HG02938 (cell line): ENCODE results near the gene CCDC127.
"Not testable (repeated sequence)": the region's sequence is repeated elsewhere in the genome, so short reads cannot be mapped to it uniquely, and the experiment has no call there.

Source experiments
- ATAC-seq: cut with Tn5 transposase; IDR thresholded peaks from one replicate; pipeline ENCODE4 v1.9.1; 2021; ENCODE audit warnings: mild to moderate bottlenecking, moderate library complexity; ENCODE audit not compliant: unreplicated experiment

The CCDC127 gene

DNA sequence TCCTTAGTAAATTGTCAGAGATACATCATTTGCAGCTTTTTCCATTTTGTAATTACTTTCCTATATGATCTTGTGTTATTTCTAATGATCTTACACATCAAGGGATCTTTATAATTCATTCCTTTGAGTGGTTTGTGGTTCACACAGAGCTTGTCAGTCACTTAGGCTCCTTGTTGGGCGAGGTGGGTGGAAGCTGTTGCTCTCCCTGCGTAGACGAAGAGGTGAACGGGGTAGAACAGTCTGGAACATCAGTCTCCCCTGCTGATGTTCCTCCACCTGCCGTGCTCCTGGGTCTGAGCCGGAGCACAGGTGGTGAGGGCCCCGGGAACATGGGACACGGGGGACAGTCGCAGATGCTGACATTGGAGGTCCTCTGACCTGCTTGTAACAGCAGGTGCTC is 17.6 kb upstream of the CCDC127 start:
- not testable (repeated sequence) for ATAC-seq

DNA sequence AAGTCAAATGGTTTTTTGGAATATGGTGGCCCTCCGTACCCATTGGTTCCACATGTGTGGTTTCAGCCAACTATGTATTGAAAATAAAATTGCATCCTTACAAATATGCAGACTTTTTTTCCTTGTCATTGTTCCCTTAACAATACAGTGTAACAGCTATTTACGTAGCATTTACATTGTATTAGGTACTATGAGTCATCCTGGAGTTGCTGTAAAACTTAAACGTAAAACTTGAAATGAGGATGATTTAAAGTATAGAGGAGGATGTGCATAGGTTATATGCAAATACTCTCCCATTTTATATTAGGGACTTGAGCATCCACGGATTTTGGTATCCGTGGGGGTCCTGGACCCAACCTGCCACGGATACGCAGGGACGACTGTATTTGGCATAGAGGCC is 16.5 kb upstream of the CCDC127 start:
- no peak for ATAC-seq

DNA sequence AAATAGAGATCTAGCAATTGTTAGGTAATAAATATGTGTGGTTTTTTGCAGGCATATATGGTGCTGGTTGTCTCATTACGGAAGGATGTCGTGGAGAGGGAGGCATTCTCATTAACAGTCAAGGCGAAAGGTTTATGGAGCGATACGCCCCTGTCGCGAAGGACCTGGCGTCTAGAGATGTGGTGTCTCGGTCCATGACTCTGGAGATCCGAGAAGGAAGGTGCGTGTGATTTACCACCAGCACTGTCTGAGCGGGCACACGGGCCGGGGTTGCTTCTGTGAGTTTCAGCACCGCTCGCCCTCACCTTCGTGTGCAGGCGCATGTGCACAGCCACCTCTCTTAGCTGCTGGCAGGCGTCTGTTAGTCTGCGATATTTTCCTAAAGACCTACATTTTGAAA is 15.5 kb upstream of the CCDC127 start:
- not testable (repeated sequence) for ATAC-seq

DNA sequence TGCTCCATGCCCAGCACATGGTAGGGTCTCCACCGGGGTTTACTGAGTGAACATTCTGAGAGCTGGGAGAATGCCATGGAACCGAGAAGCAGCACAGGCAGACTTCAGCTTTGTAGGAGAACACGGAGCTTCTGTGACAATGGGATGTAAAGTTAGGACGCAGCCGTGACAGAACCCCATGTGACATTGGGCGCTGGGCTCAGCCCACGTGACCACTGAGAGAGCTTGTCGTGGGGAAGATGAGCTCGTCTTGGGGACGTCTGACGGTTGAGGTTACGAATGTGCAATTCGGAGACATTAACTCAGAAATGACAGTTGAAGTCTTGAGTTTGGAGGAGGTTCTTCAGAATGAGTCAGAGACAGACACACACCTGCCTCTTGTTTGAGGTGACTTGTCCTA is 13.7 kb upstream of the CCDC127 start:
- no peak for ATAC-seq

DNA sequence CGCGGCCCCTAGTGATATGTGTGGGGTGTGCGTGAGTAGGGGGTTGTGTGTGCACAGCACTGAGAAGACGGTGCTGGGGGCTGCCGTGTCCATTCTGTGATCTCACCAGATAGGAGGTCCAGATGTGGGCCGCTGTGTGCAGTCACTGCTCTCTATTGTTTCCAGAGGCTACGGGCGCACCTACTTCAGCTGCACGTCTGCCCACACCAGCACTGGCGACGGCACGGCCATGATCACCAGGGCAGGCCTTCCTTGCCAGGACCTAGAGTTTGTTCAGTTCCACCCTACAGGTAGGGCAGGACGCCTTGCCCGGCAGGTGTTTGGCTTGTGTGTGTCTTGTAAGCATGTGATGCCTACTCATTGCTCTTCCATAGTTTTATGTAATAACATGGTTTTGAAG is 12.8 kb upstream of the CCDC127 start:
- no peak for ATAC-seq

DNA sequence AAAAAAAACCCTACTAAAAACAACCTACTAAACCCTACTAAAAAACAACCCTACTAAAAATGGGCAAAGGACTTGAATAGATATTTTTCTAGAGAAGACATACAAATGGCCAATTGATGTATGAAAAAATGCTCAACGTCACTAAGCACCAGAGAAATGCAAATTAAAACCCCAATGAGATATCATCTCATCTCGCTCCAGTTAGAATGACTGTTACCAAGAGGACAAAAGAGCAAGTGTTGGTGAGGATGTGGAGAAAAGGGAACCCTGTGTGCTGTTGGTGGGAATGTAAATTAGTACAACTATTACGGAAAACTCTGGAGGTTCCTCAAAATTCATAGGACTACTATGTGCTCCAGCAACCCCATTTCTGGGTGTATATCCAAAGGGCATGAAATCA is 10.9 kb upstream of the CCDC127 start:
- no peak for ATAC-seq

DNA sequence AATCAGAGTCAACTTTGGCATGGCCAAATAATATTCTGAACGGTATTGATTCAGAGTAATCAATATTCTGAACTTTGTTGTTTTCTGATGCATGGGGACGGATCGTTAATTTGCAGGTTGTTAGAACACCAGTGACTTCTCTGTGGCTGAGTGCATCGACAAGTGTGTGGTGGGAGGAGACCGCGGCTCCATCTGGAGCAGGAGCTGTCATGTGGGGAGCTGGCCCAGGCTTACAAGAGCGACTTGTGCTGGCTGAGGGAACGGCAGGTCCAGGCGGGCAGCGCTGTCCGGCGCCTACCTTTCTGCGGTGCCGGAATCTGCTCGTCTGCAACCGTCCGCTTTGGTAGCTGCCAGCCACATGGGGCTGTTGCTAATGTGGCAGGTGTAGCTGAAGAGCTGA is 9.4 kb upstream of the CCDC127 start:
- not testable (repeated sequence) for ATAC-seq

DNA sequence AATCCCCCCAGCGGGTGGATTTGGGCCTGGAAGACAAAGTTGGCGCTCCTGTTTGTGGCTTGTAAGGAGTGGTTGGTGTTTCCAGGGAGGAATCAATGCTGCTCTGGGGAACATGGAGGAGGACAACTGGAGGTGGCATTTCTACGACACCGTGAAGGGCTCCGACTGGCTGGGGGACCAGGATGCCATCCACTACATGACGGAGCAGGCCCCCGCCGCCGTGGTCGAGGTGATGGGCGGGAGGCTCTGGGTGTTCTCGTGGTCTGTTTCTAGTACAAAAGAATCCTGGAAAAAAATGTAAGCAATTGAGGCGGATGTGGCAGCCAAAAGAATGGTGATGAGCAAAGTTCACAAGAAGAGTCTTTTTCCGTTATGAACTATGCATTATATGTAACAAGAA is 7.4 kb upstream of the CCDC127 start:
- ATAC-seq: no peak

DNA sequence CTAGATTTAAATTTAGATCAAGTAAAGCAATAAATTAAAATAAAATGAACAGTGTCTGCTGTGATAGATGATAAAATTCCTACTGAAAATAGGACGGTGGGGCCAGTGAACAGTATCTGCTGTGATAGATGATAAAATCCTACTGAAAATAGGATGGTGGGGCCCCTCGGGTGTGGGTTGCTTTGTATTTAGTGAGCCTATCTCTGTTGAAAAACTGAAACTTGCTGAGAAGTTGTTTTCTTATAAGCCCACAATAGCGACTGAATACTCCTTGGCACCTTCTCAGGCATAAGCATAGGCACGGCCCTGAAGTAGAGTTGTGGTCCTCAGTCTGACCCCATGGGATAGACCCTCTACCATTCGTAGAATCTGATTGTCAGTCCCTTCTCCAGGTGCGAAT is 5.8 kb upstream of the CCDC127 start:
- no peak for ATAC-seq

DNA sequence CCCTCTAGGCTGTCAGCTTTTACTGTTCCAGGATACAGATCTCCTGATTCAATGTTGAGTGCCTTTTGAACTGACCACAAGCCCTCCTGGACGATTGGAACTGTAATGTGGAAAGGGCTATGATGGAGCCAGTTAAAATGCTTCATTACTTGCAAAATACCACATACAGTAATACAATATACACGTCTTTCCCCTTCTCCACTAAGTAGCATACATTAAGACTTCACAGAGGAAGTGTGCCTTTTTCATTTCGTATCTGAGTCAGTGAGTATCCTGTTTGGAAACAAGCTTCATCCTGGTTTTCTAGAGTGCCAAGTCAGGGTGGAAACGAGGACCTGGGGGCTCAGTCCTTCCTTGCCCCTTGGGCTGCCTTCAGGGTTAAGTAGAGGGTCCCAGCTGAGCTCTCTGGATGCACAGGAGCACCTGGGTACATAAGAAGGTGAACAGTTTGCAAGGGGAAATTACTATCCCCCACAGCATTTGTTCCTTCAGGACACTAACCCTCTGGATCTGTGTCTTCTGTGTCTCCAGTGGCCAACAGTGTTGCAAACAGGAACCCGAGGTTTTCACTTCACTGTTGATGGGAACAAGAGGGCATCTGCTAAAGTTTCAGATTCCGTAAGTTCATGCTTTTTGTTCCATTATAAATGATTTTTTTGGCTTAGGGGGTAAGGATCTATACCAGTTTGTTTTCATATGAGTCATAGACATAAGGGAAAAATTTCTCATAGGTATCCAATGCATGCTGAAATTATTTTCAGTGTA is 5.2 kb upstream of the CCDC127 start:
- ATAC-seq: not testable (repeated sequence)

DNA sequence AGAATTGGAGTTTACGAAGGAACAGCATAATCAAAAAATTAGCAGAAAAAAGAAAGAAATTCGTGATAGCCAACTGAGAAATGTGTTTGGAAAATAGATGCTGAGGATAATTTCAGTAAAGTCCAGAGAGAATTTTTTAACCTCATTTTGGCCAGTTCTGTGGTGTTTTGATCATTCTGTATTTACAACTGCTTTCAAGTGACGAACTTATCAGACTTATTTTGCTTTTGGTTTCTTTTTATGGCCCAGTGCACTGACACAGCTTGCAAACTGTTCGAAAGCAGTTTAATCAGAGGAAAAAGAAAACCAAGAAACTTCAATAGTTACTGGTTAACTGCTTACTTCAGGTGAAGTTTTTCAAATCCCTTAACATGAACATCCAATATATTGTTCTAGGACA is 2.0 kb upstream of the CCDC127 start:
- ATAC-seq: peak; percentile 35

DNA sequence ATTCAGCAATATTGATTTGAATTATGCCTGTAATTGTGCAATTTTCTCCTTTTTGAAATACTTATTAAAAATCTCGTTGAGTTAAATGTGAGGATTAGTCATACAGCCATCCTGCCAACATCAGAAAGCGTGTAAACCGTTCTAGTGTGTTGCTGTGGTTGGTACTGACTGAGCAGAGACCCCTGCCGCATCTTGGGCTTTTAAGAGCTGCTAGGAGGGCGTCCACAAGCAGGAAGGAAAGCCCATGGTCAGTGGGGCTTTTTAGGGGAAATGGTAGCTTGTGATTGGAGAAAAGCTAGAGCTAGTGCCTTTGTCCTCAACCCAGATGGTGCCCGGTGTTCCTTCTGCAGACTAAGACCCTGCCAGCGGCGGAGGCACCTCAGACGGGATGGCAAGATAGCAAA is 1.5 kb upstream of the CCDC127 start:
- ATAC-seq: no peak

DNA sequence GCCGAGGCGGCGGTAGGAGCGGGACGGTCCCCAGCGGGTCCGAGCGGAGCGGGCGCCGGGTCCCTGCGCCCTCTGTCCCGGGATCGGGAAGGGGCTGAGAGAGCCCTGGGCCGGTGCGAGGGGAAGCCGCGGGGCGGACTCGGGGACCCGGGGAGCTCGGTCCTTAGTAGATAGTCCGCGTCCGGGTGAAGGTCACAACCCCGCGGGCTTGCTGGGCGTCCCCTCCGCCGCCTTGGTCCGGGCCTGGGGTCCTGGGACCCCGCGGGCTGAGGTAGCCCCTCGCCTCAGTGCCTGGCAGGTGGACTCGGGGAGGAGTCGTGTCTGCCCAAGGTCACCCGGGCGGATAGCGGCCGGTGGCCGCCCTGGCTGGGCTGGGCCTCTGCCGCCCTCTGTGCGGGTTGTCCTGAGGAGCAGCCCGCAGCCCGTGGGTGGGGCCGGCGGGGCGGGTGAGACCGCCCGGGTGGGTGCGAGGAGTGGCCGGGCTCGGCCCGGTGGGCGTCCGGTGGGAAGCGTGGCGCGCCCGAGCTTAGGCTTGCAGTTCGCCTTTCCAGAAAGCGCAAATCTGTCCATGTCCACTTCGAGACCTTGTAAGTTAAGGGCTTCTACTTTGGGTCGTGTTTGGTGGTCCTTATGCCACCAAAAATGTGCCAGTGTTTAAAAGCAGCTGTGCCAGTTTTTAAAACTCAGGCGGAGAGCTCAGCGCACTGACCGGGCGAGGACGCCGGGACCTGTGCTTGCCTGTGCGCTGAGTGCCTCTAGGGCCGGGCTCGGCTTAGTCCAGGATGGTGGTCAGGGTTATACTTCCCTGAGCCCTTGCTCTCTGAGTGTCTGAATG is 721 bp upstream of the CCDC127 start:
- ATAC-seq: peak; percentile 22

DNA sequence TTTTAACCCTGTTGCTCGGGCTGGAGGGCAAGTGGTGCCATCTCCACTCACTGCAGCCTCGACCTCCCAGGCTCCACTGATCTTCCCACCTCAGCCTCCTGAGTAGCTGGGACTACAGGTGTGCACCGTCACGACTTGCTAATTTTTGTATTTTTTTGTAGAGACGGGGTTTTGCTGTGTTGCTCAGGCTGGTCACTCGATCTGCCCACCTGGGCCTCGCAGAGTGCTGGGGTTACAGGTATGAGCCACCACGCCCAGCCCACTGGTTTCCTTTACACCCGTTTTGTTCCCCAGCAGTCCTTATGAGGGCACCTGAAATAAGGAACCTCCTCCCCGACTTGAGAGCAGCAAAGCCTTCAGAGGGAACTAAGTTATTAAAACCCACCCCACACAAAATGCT is 1.9 kb downstream of the CCDC127 start:
- ATAC-seq: not testable (repeated sequence)

DNA sequence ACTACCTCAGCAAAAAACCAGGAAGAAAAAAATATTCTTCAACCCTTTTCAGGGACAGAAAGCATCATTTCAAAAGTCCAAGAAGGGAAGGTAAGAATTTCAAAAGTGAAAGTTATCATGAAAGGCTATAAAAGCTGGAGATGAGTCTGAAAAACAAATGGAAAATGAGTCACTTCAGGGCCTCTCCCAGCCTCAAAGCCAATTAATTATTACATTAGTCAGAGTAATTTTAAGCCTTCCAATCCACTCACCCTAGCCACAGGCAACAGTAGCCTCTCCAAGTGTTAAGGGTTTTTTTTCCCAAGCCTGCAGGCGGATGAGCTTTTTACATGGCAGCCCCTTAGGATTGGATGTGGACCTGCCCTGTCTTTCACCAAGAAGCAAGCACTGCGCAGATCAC is 2.7 kb downstream of the CCDC127 start:
- not testable (repeated sequence) for ATAC-seq

DNA sequence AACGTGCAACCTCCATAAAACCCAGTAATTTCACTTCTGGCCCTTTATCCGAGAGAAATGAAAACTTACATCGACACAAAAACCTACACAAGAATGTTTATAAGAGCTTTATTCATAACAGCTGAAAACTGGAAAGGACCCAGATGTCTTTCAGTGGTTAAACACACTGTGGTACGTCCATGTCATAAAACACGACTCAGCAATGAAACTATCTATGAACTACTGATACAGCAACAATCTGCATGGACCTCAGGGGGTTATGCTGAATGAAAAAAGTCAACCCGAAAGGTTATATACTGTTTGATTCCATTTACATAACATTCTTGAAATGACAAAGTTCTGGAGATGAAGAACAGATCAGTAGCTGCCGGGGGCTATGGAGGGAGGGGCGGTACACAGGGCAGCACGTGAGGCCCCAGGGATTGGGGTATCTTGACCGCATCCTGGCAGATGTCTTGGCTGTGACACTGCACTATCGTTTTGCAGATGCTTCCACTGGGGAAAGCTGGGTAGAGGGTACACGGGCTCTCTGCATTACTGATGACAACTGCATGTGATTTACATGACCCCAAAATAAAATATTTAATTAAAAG is 4.1 kb downstream of the CCDC127 start:
- no peak for ATAC-seq

DNA sequence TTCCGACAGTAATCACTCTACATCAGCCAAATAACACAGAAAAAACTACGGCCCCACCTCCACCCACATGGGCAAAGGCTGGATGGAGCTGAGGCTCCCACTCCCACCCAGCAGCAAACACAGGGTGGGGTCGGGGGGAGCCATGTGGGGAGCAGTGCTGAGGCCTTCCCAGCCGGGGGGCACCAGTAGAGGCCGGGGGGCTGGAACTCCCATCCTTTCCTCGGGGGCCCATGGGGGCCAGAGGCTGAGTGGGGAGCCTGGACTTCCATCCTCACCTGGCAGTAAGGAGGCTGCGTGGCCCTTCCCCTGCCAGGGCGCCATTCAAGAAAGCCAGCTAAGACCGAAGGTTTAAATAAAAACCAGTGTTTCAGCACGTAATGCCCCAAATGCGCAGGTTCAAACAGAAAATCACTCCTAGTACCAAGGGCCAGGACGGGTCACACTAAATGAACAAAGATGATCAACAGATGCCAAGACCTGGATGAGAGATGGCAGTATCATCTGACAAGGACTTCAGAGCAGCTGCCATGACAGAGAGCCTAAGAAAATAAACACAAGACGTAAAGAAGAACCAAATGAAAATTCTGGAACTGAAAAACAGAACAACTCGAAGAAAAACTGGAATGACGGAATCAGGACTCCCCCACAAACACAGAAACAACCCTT is 9.4 kb downstream of the CCDC127 start:
- ATAC-seq: no peak

DNA sequence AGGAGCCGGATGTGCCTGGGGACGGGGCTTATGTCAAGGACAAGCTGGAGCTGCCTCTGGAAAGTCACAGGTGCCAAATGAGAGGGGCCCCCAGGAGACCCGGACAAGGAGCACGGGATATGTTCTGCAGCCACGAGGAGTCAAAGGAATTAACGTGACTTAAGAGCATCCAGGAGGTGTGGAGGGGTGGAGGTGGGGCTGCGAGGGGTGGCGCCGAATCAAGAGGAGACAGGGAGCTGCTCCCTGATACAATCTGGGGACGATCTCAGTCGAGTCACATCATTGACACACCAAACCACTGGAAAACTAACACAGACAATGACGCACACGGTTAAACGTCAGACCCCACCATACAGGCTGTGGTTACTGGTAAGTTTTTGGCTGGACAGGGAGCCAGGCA is 10.4 kb downstream of the CCDC127 start:
- ATAC-seq: no peak

DNA sequence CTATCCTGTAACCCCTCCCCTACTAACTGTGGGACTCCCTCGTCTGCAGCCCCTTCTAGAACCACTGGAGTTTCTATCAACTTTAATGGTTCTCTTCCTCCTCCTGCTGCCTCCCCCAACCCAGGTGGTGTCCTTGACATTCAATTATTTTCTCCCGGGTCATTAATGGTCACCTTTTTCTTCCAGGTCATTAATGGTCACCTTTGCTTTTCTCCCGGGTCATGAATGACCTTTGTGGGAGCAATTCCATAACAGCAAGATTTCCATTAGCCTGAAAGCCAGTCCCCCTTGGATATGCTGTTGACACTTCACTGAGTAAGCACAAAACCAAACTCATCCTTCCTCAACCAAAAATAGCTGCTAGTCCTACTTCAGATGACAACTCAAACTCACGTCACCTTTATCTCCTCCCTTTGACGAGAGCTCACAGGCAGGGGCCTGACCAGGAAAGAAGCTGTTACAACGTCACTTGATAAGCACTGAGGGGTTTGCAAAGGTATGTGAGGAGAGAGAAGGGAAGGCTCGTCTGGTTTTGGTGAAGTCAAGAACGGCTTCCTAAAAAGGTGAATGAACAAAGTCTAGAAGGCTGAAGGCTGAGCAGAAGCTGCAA is 10.9 kb downstream of the CCDC127 start:
- no peak for ATAC-seq

DNA sequence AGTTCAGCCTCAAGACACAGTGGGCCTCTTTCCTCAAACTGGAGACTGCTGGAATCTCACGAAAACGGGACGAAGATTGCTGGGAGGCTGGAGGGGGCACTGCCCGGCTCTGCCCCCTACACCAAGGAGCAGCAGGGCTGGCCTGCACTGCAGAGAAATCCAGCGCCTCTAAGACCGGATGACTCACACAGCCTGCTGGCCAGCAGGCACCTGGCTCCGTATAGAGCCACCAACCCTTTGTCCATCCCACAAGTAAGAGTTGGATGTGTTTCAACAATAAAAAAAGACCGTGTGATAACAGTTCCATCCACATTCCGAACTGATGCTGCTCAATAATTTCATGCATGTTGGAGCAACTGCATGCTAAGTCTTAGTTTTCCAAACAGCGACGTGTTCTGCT is 11.5 kb downstream of the CCDC127 start:
- ATAC-seq: no peak
